HCT116 (cell line): Measurements from ENCODE around the gene FAM20C. TPM values are rescaled to one million over a fixed set of nuclear protein-coding genes. Genes with fewer than 3 reads are reported as not detected.

ENCODE experiments used
- ATAC-seq: fragments of 200-7000 bp; cut with Tn5 transposase; 2 replicates; pipeline ENCODE4 v1.9.1; 2020; ENCODE audit warnings: mild to moderate bottlenecking, moderate library complexity
- BruUV-seq: library from RNA; stranded (reverse); fragments of 400-500 nt; replicated peaks from 2 replicates; lab custom pipeline; 2021; lab: Mats Ljungman, UMichigan
- CTCF ChIA-PET: fragments of 300-600 bp; sonication (Branson Sonifier 250); formaldehyde crosslinking; loops from one replicate; lab custom pipeline; 2021; ENCODE audit warnings: antibody characterized with exemption; lab: Charles Lee
- POLR2A ChIA-PET: fragments of 300-600, 350-600 bp; sonication (Branson Sonifier 250); formaldehyde crosslinking; loops from one replicate; lab custom pipeline; 2021; ENCODE audit warnings: antibody characterized with exemption; lab: Charles Lee
- RAD21 ChIA-PET, 2 experiments: fragments of 300-600 bp; sonication (Branson Sonifier 250); formaldehyde crosslinking; loops; one replicate each; lab custom pipeline; 2023; ENCODE audit warnings: low total read pairs in 2 of 2; ENCODE audit not compliant: uncharacterized antibody in 2 of 2, unreplicated experiment in 2 of 2, low non-redundant PET in 1 of 2; lab: Charles Lee
- DNase-seq: peaks from one replicate; pipeline ENCODE4 v3.0.0-alpha.2; 2010; ENCODE audit warnings: low read depth, low spot score
- H2AFZ ChIP-seq: fragments of 200-600 bp; shearing (Covaris generic), sonication (generic); 2 replicates; pipeline ENCODE4 v1.6.1; 2017; ENCODE audit warnings: low read depth, mixed run types, mixed read lengths, antibody characterized with exemption, low read length; ENCODE audit not compliant: poor library complexity, severe bottlenecking
- H3K27ac ChIP-seq: 2 replicates; pipeline ENCODE4 v1.5.1; 2012; ENCODE audit warnings: low read depth, low read length
- H3K27me3 ChIP-seq: fragments of 200-600 bp; sonication (generic); 2 replicates; pipeline ENCODE4 v1.6.1; 2016; ENCODE audit warnings: mixed run types, low read length, mixed read lengths; ENCODE audit not compliant: insufficient read depth
- H3K36me3 ChIP-seq, 2 experiments: fragments of 200-500 bp in 1 of 2; fragments of 200-600 bp in 1 of 2; sonication (Bioruptor generic) in 1 of 2; sonication (generic) in 1 of 2; 2 replicates each; pipeline versions ENCODE4 v1.5.1 to v1.6.1; 2014 to 2016; ENCODE audit warnings: low read length in 2 of 2, inconsistent platforms in 1 of 2, mixed read lengths in 1 of 2, mixed run types in 1 of 2; ENCODE audit not compliant: insufficient read depth in 2 of 2, control insufficient read depth in 1 of 2
- H3K4me1 ChIP-seq, 2 experiments: fragments of 200-600 bp in 1 of 2; sonication (generic) in 1 of 2; 2 replicates each; pipeline versions ENCODE4 v1.5.1 to v1.6.1; 2012 to 2017; ENCODE audit warnings: low read length in 2 of 2, inconsistent platforms in 1 of 2, mild to moderate bottlenecking in 1 of 2, mixed read lengths in 1 of 2, mixed run types in 1 of 2, moderate library complexity in 1 of 2; ENCODE audit not compliant: insufficient read depth in 2 of 2, control insufficient read depth in 1 of 2
- H3K4me2 ChIP-seq: fragments of 200-600 bp; sonication (generic); 2 replicates; pipeline ENCODE4 v1.6.1; 2017; ENCODE audit warnings: mixed run types, low read length, mixed read lengths
- H3K4me3 ChIP-seq, 2 experiments: fragments of 200-600 bp in 1 of 2; sonication (generic) in 1 of 2; replicated peaks in 1 of 2; 2 replicates each; pipeline ENCODE4 v1.5.1; 2011 to 2016; ENCODE audit warnings: low read length in 2 of 2, control low read depth in 1 of 2, low read depth in 1 of 2, mild to moderate bottlenecking in 1 of 2, mixed read lengths in 1 of 2, mixed run types in 1 of 2
- H3K79me2 ChIP-seq: fragments of 200-600 bp; sonication (generic); 2 replicates; pipeline ENCODE4 v1.6.1; 2017; ENCODE audit warnings: mild to moderate bottlenecking, mixed run types, low read length, moderate library complexity, mixed read lengths; ENCODE audit not compliant: insufficient read depth
- H3K9ac ChIP-seq: fragments of 200-600 bp; sonication (generic); 2 replicates; pipeline ENCODE4 v1.6.1; 2016; ENCODE audit warnings: low read length, mixed read lengths
- H3K9me2 ChIP-seq: fragments of 200-600 bp; sonication (generic), shearing (Covaris generic); 2 replicates; pipeline ENCODE4 v1.6.1; 2017; ENCODE audit warnings: mixed run types, mild to moderate bottlenecking, moderate library complexity; ENCODE audit not compliant: insufficient read depth
- H3K9me3 ChIP-seq, 2 experiments: fragments of 200-500 bp in 1 of 2; fragments of 200-600 bp in 1 of 2; sonication (Bioruptor generic) in 1 of 2; sonication (generic) in 1 of 2; 2 replicates each; pipeline ENCODE4 v1.6.1; 2014 to 2017; ENCODE audit warnings: low read length in 2 of 2, mixed read lengths in 2 of 2, inconsistent platforms in 1 of 2, low read depth in 1 of 2, mild to moderate bottlenecking in 1 of 2, mixed run types in 1 of 2, moderate library complexity in 1 of 2; ENCODE audit not compliant: control insufficient read depth in 1 of 2, insufficient read depth in 1 of 2
- H4K20me1 ChIP-seq: fragments of 200-600 bp; sonication (generic), shearing (Covaris generic); 2 replicates; pipeline ENCODE4 v1.6.1; 2017; ENCODE audit warnings: mixed run types, mild to moderate bottlenecking, moderate library complexity; ENCODE audit not compliant: insufficient read depth
- CEBPB ChIP-seq: IDR thresholded peaks from 2 replicates; pipeline ENCODE4 v1.6.1; 2012; ENCODE audit warnings: low read depth
- EZH2 ChIP-seq: fragments of 200-600 bp; sonication (generic); IDR thresholded peaks from 2 replicates; pipeline ENCODE4 v1.6.1; 2017; ENCODE audit warnings: antibody characterized with exemption, mixed run types
- EZH2phosphoT487 ChIP-seq: fragments of 200-600 bp; IDR thresholded peaks from 2 replicates; pipeline ENCODE4 v1.6.1; 2018; ENCODE audit warnings: antibody characterized with exemption, borderline replicate concordance
- FOSL1 ChIP-seq: IDR thresholded peaks from 2 replicates; pipeline ENCODE4 v1.6.1; 2012; ENCODE audit warnings: low read depth
- JUND ChIP-seq: IDR thresholded peaks from 2 replicates; pipeline ENCODE4 v1.6.1; 2012
- POLR2A ChIP-seq: IDR thresholded peaks from 2 replicates; pipeline ENCODE4 v1.7.0; 2011; ENCODE audit warnings: borderline replicate concordance; ENCODE audit not compliant: insufficient read depth, insufficient read length; ENCODE audit errors: extremely low read depth
- POLR2AphosphoS5 ChIP-seq: IDR thresholded peaks from 2 replicates; pipeline ENCODE4 v1.6.1; 2011; ENCODE audit warnings: mild to moderate bottlenecking, low read depth, low read length, moderate library complexity
- REST ChIP-seq: IDR thresholded peaks from 2 replicates; pipeline ENCODE4 v1.6.1; 2012; ENCODE audit warnings: low read depth
- SP1 ChIP-seq: IDR thresholded peaks from 2 replicates; pipeline ENCODE4 v1.6.1; 2012; ENCODE audit warnings: low read depth
- SRF ChIP-seq: IDR thresholded peaks from 2 replicates; pipeline ENCODE4 v1.6.1; 2012; ENCODE audit warnings: low read depth
- ZBTB33 ChIP-seq: IDR thresholded peaks from 2 replicates; pipeline ENCODE4 v1.6.1; 2011; ENCODE audit warnings: mild to moderate bottlenecking, low read length, moderate library complexity; ENCODE audit not compliant: insufficient replicate concordance; ENCODE audit errors: extremely low read depth
- ZNF274 ChIP-seq: fragments of 200-500 bp; sonication (Bioruptor generic); IDR thresholded peaks from 2 replicates; pipeline ENCODE4 v1.6.1; 2014; ENCODE audit warnings: mild to moderate bottlenecking, low read depth, low read length, inconsistent platforms
- intact Hi-C: fragments of 100-400 bp; cut with micrococcal nuclease; formaldehyde crosslinking; loops from 2 replicates; pipeline ENCODE4 v1.10.0; 2022
- total RNA-seq: library from RNA; stranded (reverse); gene quantifications from one replicate; pipeline ENCODE4 v1.2.1, GENCODE V29; 2021; ENCODE audit not compliant: unreplicated experiment
- TF ChIP-seq, protein P1 (sequence below): IDR thresholded peaks from 2 replicates; pipeline ENCODE4 v1.6.1; 2012
- TF ChIP-seq, protein P2 (sequence below): IDR thresholded peaks from 2 replicates; pipeline ENCODE4 v1.6.1; 2012

The FAM20C gene
- total RNA-seq, 1 experiment from 2014 or later = 27.1 TPM

GRCh38 chr7:151346-152050 lies 40.9 kb upstream of the FAM20C start:
- Histone ChIP-seq H4K20me1 (no peaks in the 10 kb centered on the region), H3K9ac (no peak overlapping the region), H3K36me3 (no peaks in the 10 kb centered on the region), H3K4me3 (no peak overlapping the region), H3K9me3 (no peaks in the 10 kb centered on the region), H3K27ac (no peak overlapping the region), H3K9me2 (no peaks in the 10 kb centered on the region), H2AFZ (no peak overlapping the region), H3K27me3 (no peaks in the 10 kb centered on the region), H3K4me1 (peaks cover 7 to 27% of the 10 kb centered on the region in 2 experiments), H3K79me2 (no peaks in the 10 kb centered on the region), H3K4me2 (no peak overlapping the region)
- POLR2A ChIA-PET = no interaction called here
- intact Hi-C loops = no loop called here
- CTCF ChIA-PET = no interaction called here
- no peak for ATAC-seq
- no peak for TF ChIP-seq EZH2phosphoT487
- no TSS peak for BruUV-seq
- DNase-seq = no peak
- RAD21 ChIA-PET = no interaction called here

DNA sequence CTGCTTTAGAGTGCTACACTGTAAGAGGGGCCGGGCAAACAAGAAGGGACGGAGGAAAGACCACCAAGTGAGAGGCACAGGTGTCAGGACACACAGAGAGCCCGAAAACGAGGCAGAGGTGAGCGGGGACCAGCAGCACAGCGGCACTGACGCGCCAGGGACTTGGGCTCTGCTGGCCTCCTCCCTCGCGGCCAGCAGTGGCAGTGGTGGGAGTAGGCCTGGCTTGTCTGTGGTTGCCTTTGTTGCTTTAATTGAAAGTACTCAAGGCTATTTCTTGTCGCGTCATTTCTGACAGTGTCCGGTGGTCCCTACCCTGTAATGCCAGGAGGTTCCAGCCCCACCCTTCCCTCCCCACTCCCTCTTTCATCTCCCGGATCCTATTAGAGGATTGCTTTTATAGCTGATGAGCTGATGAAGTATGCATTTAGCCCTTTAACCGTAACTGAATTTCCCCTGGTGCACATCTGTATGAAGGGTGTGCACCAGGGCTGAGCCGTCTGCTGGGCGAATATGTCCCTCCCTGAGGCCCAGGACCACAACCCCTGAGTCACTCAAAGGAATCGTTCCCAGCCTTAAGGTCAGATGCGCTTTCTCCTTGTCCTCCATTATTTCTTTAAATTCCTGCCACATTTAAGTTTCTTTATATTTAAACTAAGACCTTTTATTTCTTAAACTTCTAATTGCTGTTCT lies 39.5 kb upstream of the FAM20C start:
- CTCF ChIA-PET = no interaction called here
- Histone ChIP-seq H4K20me1 (no peaks in the 10 kb centered on the region), H3K4me2 (no peak overlapping the region), H3K9me3 (no peaks in the 10 kb centered on the region), H2AFZ (no peak overlapping the region), H3K4me3 (no peak overlapping the region), H3K27ac (no peak overlapping the region), H3K79me2 (no peaks in the 10 kb centered on the region), H3K4me1 (peaks cover 7 to 27% of the 10 kb centered on the region in 2 experiments), H3K27me3 (no peaks in the 10 kb centered on the region), H3K9me2 (no peaks in the 10 kb centered on the region), H3K36me3 (no peaks in the 10 kb centered on the region), H3K9ac (no peak overlapping the region)
- POLR2A ChIA-PET = no interaction called here
- no TSS peak for BruUV-seq
- intact Hi-C loops = no loop called here
- no peak for ATAC-seq
- no peak for DNase-seq
- RAD21 ChIA-PET = no interaction called here
- TF ChIP-seq ZBTB33 = no peak
- TF ChIP-seq, protein P1, sequence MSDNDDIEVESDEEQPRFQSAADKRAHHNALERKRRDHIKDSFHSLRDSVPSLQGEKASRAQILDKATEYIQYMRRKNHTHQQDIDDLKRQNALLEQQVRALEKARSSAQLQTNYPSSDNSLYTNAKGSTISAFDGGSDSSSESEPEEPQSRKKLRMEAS = no peak
- TF ChIP-seq EZH2phosphoT487 = no peak
- no peak for TF ChIP-seq ZNF274
- TF ChIP-seq JUND = no peak
- TF ChIP-seq POLR2A = no peak
- TF ChIP-seq SP1 = no peak
- TF ChIP-seq POLR2AphosphoS5 = no peak
- TF ChIP-seq REST = no peak
- TF ChIP-seq FOSL1 = no peak
- TF ChIP-seq CEBPB = no peak
- TF ChIP-seq SRF = no peak
- no peak for TF ChIP-seq EZH2
- TF ChIP-seq, protein P2, sequence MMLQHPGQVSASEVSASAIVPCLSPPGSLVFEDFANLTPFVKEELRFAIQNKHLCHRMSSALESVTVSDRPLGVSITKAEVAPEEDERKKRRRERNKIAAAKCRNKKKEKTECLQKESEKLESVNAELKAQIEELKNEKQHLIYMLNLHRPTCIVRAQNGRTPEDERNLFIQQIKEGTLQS = no peak
